RWPE2 (cell line): ENCODE data around the gene DDX41.

Experiments used
- ATAC-seq: fragments of 200-7000 bp; cut with Tn5 transposase; 3 replicates; pipeline ENCODE4 v1.9.1; 2021; ENCODE audit warnings: low read depth
- DNase-seq: peaks from one replicate; pipeline ENCODE4 v3.0.0-alpha.2; 2020; ENCODE audit warnings: low spot score
- H3K27ac ChIP-seq: fragments of 450-650 bp; 2 replicates; pipeline ENCODE4 v1.5.1; 2017; ENCODE audit warnings: mild to moderate bottlenecking; ENCODE audit not compliant: poor library complexity, severe bottlenecking
- H3K27me3 ChIP-seq: fragments of 250-450 bp; sonication (Bioruptor Pico); 2 replicates; pipeline ENCODE4 v1.5.1; 2021; ENCODE audit warnings: mild to moderate bottlenecking, moderate library complexity; ENCODE audit not compliant: insufficient read depth, poor library complexity, severe bottlenecking
- H3K36me3 ChIP-seq: fragments of 250-450 bp; sonication (Bioruptor Pico); 2 replicates; pipeline ENCODE4 v1.5.1; 2020; ENCODE audit warnings: low read depth, mild to moderate bottlenecking, moderate library complexity
- H3K4me1 ChIP-seq: fragments of 250-450 bp; sonication (Bioruptor Pico); 2 replicates; pipeline ENCODE4 v1.5.1; 2021; ENCODE audit warnings: mild to moderate bottlenecking, moderate library complexity; ENCODE audit not compliant: insufficient read depth, poor library complexity, severe bottlenecking
- H3K4me3 ChIP-seq: fragments of 250-450 bp; sonication (Bioruptor Pico); 2 replicates; pipeline ENCODE4 v1.5.1; 2021; ENCODE audit warnings: mild to moderate bottlenecking, moderate library complexity; ENCODE audit not compliant: severe bottlenecking
- H3K9me3 ChIP-seq: fragments of 250-450 bp; sonication (Bioruptor Pico); 2 replicates; pipeline ENCODE4 v1.5.1; 2021; ENCODE audit warnings: mild to moderate bottlenecking, moderate library complexity; ENCODE audit not compliant: severe bottlenecking
- CTCF ChIP-seq: fragments of 450-650 bp; IDR thresholded peaks from one replicate; pipeline ENCODE4 v1.5.1; 2017; ENCODE audit warnings: mild to moderate bottlenecking, moderate library complexity; ENCODE audit not compliant: poor library complexity, severe bottlenecking

The DDX41 gene

GRCh38 chr5:177492841-177493240, 23.9 kb downstream of the DDX41 start:
- peak overlapping the region; percentile 96 for H3K27ac ChIP-seq
- H3K36me3 ChIP-seq = peaks cover 78% of the 10 kb centered on the region
- H3K4me3 ChIP-seq = no peak overlapping the region
- DNase-seq (no peak), ATAC-seq (no peak)
- H3K27me3 ChIP-seq = no peaks in the 10 kb centered on the region
- H3K9me3 ChIP-seq = no peaks in the 10 kb centered on the region
- H3K4me1 ChIP-seq = peaks cover 26% of the 10 kb centered on the region
- no peak for TF ChIP-seq CTCF

GRCh38 chr5:177491983-177492746, 24.6 kb downstream of the DDX41 start:
- Histone ChIP-seq H3K9me3 (no peaks in the 10 kb centered on the region), H3K4me3 (no peak overlapping the region), H3K4me1 (peaks cover 26% of the 10 kb centered on the region), H3K36me3 (peaks cover 85% of the 10 kb centered on the region), H3K27ac (peak overlapping the region; percentile 96), H3K27me3 (no peaks in the 10 kb centered on the region)
- no peak for DNase-seq
- no peak for ATAC-seq
- TF ChIP-seq CTCF = no peak

GRCh38 chr5:177491429-177491945, 25.3 kb downstream of the DDX41 start:
- H3K27me3 ChIP-seq = no peaks in the 10 kb centered on the region
- TF ChIP-seq CTCF = peak; percentile 94
- peak; percentile 2; the same call in 1 of the 3 replicates for ATAC-seq
- H3K36me3 ChIP-seq = peaks cover 90% of the 10 kb centered on the region
- H3K4me3 ChIP-seq = no peak overlapping the region
- DNase-seq = no peak
- no peaks in the 10 kb centered on the region for H3K9me3 ChIP-seq
- peaks cover 26% of the 10 kb centered on the region for H3K4me1 ChIP-seq
- peak overlapping the region; percentile 11 for H3K27ac ChIP-seq

- H3K27me3 ChIP-seq = no peaks in the 10 kb centered on the region
- DNase-seq = no peak
- H3K36me3 ChIP-seq = peaks cover 90% of the 10 kb centered on the region
- peaks cover 24% of the 10 kb centered on the region for H3K4me1 ChIP-seq
- no peak for ATAC-seq
- H3K4me3 ChIP-seq = no peak overlapping the region
- TF ChIP-seq CTCF = no peak
- H3K27ac ChIP-seq = peak overlapping the region; percentile 11
- H3K9me3 ChIP-seq = no peaks in the 10 kb centered on the region
Observed at GRCh38 chr5:177490992-177491391, 25.8 kb downstream of the DDX41 start.
